Gastroesophageal sphincter (tissue), 4 donors: ENCODE results near the gene FOXK1. TPM values are rescaled to one million over a fixed set of nuclear protein-coding genes. Genes with fewer than 3 reads are reported as not detected.
"Not testable (repeated sequence)": the region's sequence is repeated elsewhere in the genome, so short reads cannot be mapped to it uniquely, and the experiment has no call there.

Source experiments
- ATAC-seq: fragments of 150-250 bp; one replicate; pipeline ENCODE4 v1.9.1; 2016; ENCODE audit warnings: mild to moderate bottlenecking, moderate library complexity
- H3K27ac ChIP-seq, 4 donors: fragments of 200-600 bp; sonication (generic) in 3 of 4; 1 replicate in 3 of 4; 2 replicates in 1 of 4; pipeline ENCODE4 v1.5.1; 2016 to 2019
- H3K27me3 ChIP-seq: fragments of 200-600 bp; sonication (generic); one replicate; pipeline ENCODE4 v1.5.1; 2019
- H3K36me3 ChIP-seq, 2 donors: fragments of 200-600 bp; sonication (generic); one replicate each; pipeline ENCODE4 v1.5.1; 2019; ENCODE audit warnings: control low read depth in 1 of 2
- H3K4me1 ChIP-seq, 3 donors: fragments of 200-600 bp; sonication (generic); 1 replicate in 2 of 3; 2 replicates in 1 of 3; pipeline ENCODE4 v1.5.1; 2016 to 2019; ENCODE audit warnings: control low read depth in 2 of 3
- H3K4me3 ChIP-seq, 2 donors: fragments of 200-600 bp; sonication (generic); one replicate each; pipeline ENCODE4 v1.5.1; 2019; ENCODE audit warnings: mild to moderate bottlenecking in 1 of 2, moderate library complexity in 1 of 2
- H3K9me3 ChIP-seq, 3 donors: fragments of 200-600 bp; sonication (generic); one replicate each; pipeline ENCODE4 v1.5.1; 2017 to 2019; ENCODE audit warnings: control low read depth in 2 of 3
- CTCF ChIP-seq, 4 experiments: fragments of 200-600 bp in 2 of 4; fragments of 450-650 bp in 2 of 4; sonication (generic) in 1 of 4; IDR thresholded peaks; one replicate each; pipeline ENCODE4 v1.5.1; 2017 to 2019; ENCODE audit warnings: antibody characterized with exemption in 4 of 4, mild to moderate bottlenecking in 2 of 4, moderate library complexity in 2 of 4
- EP300 ChIP-seq: sonication (generic); formaldehyde crosslinking; IDR thresholded peaks from one replicate; pipeline ENCODE4 v1.6.1; 2017; ENCODE audit warnings: antibody characterized with exemption, mild to moderate bottlenecking
- POLR2A ChIP-seq, 2 donors: fragments of 450-650 bp; IDR thresholded peaks; one replicate each; pipeline ENCODE4 v1.6.1; 2017; ENCODE audit warnings: antibody characterized with exemption in 2 of 2, mild to moderate bottlenecking in 2 of 2, moderate library complexity in 1 of 2
- POLR2AphosphoS5 ChIP-seq: sonication (generic); formaldehyde crosslinking; IDR thresholded peaks from one replicate; pipeline ENCODE4 v1.6.1; 2017; ENCODE audit warnings: antibody characterized with exemption
- WGBS, 2 donors: methylation state at CpG; one replicate each; pipeline ENCODE4 v1.1.5; 2018; ENCODE audit warnings: low coverage in 1 of 2; 5-methylcytosine and 5-hydroxymethylcytosine counted together
- total RNA-seq, 4 donors: library from RNA; depleted of rRNA; stranded (reverse); fragments of >200 nt; gene quantifications; one replicate each; pipeline ENCODE4 v1.1.0, GENCODE V29; 2016

FOXK1 gene
- total RNA-seq, 4 donors from 2014 or later = 28.5 to 45.2 (median 30.0) TPM

DNA sequence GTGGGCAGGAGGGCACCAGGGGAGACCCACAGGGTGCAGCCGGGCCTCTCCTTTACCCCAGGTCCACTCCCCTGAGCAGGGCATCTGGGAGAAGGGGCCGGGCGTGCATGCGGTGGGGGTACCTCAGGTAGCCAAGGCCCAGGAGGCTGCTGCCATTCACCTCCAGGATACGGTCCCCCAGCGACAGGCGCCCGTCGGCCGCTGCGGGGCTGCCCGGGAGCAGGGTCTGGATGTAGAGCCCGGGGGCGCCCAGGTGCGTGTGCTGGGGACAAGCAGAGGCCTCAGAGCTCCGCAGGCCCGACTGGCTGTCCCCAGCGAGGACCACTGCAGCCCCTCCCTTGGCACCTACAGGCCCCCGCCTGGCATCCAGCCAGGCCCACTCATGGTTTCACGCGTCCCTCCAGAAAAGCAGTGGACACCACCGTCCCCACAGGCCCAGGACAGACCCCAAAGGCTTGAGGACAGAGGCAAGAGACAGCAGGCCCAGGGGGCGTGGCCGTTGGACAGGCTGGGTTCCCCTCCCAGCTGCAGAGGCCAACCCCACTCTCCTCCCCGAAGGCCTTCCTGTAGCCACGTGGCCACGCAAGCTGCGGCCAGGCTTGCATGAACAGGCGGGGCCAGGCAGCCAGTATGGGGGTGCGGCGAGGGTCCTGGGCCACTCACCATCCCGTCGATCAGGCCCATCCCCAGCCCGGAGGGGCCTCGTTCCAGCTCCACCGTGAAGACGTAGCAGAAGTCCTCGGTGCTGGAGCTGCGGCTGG lies 117.6 kb downstream of the FOXK1 start:
- TF ChIP-seq CTCF (IDR thresholded peaks at IDR 0.05) (no peak), POLR2A (IDR thresholded peaks at IDR 0.05) (no peak), EP300 (no peak), POLR2AphosphoS5 (no peak)
- no peaks in the 10 kb centered on the region for H3K36me3 ChIP-seq
- peak; percentile 61 for ATAC-seq
- WGBS, 2 donors = no CpG with 5 or more reads among the region's 39 CpGs
- no peak overlapping the region for H3K4me3 ChIP-seq
- H3K27me3 ChIP-seq = peaks cover 17% of the 10 kb centered on the region
- H3K9me3 ChIP-seq = no peaks in the 10 kb centered on the region
- peaks cover 0 to 16% (median 5%) of the 10 kb centered on the region in 3 donors for H3K4me1 ChIP-seq
- no peak overlapping the region for H3K27ac ChIP-seq

DNA sequence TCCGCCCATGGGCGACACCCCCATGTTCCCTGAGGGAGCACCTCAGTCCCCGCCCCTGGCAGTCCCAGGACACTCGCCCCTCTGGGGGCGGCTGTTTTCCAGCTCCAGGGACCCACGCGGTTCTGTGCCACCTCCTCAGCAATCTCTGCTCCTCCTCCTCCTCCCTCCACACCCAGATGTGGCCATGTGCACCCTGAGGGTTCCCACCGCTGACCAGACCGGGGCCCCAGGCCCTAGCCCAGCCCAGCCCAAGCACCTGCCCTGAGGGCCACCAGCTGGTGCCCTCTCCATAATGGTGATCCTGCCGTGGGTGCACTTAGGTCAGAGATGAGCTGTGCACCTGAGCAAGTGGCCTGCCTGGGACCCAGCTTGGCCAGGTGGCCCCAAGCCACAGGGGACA lies 118.4 kb downstream of the FOXK1 start:
- H3K27me3 ChIP-seq = peaks cover 25% of the 10 kb centered on the region
- no peak overlapping the region for H3K27ac ChIP-seq
- H3K4me1 ChIP-seq = peaks cover 0 to 16% (median 5%) of the 10 kb centered on the region in 3 donors
- no peak for TF ChIP-seq CTCF (IDR thresholded peaks at IDR 0.05)
- TF ChIP-seq POLR2AphosphoS5 = no peak
- no peak for TF ChIP-seq POLR2A (IDR thresholded peaks at IDR 0.05)
- TF ChIP-seq EP300 = no peak
- 87% methylated on average over 4 of the region's 10 CpGs; no CpG with 5 or more reads in 1 of the 2 donors for WGBS, 2 donors
- H3K36me3 ChIP-seq = no peaks in the 10 kb centered on the region
- no peaks in the 10 kb centered on the region for H3K9me3 ChIP-seq
- ATAC-seq = no peak
- no peak overlapping the region for H3K4me3 ChIP-seq

GRCh38 chr7:4800926-4801838 lies 119.1 kb downstream of the FOXK1 start:
- Histone ChIP-seq H3K4me1 (peaks cover 0 to 16% (median 5%) of the 10 kb centered on the region in 3 donors), H3K9me3 (no peaks in the 10 kb centered on the region), H3K4me3 (no peak overlapping the region), H3K36me3 (no peaks in the 10 kb centered on the region), H3K27ac (no peak overlapping the region), H3K27me3 (peaks cover 31% of the 10 kb centered on the region)
- TF ChIP-seq EP300 (no peak), POLR2AphosphoS5 (no peak), POLR2A (IDR thresholded peaks at IDR 0.05) (no peak), CTCF (IDR thresholded peaks at IDR 0.05) (no peak)
- 79 to 91% methylated on average over 2 to 8 of the region's 27 CpGs for WGBS, 2 donors
- ATAC-seq = no peak

DNA sequence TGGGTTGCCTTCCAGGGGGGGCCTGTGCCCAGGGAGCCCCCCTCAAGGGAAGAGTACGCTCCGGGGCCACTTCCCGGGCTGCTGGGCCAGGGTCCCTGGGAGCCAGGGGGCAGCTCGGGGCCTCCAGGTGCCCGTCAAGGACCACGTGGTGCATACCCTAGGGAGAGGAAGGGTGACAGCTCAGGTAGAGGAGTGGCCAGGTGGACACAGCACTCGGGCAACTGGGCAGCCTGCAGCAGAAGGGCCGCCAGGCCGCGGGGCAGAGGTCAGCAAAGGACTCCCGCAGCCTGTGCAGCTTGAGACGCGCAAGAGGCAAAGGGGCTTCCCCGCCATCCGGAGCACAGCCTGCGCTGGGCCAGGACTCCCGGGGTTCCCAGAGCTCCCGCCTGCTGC lies 119.7 kb downstream of the FOXK1 start:
- no peak for TF ChIP-seq POLR2AphosphoS5
- Histone ChIP-seq H3K36me3 (no peaks in the 10 kb centered on the region), H3K4me1 (peaks cover 0 to 16% (median 5%) of the 10 kb centered on the region in 3 donors), H3K27ac (no peak overlapping the region), H3K9me3 (no peaks in the 10 kb centered on the region), H3K4me3 (no peak overlapping the region), H3K27me3 (peaks cover 37% of the 10 kb centered on the region)
- WGBS, 2 donors = no CpG with 5 or more reads among the region's 18 CpGs
- ATAC-seq = no peak

DNA sequence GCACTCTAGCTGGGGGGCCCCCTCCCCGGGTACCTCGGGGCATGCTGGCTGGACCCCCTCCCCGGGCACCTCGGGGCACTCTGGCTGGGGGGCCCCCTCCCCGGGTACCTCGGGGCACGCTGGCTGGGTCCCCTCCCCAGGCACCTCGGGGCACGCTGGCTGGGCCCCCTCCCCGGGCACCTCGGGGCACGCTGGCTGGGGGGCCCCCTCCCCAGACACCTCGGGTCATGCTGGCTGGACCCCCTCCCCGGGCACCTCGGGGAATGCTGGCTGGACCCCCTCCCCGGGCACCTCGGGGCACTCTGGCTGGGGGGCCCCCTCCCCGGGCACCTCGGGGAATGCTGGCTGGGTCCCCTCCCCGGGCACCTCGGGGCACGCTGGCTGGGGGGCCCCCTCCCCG lies 120.5 kb downstream of the FOXK1 start:
- not testable (repeated sequence) for H3K9me3 ChIP-seq, ATAC-seq, H3K36me3 ChIP-seq, H3K4me3 ChIP-seq, H3K27ac ChIP-seq
- peaks cover 0 to 22% (median 5%) of the 10 kb centered on the region in 3 donors for H3K4me1 ChIP-seq
- WGBS, 2 donors = no CpG with 5 or more reads among the region's 23 CpGs
- peaks cover 43% of the 10 kb centered on the region for H3K27me3 ChIP-seq
